ENCODE measurements around the gene PFKFB3. TPM values are rescaled to one million over a fixed set of nuclear protein-coding genes. Genes with fewer than 3 reads are reported as not detected.

Gene PFKFB3
- total and polyA plus RNA-seq, 2 of the 13 experiments (the other 11 are each of a cell fraction or from before 2014, with no cell fraction given), result 1.2 to 13.3 TPM

DNA sequence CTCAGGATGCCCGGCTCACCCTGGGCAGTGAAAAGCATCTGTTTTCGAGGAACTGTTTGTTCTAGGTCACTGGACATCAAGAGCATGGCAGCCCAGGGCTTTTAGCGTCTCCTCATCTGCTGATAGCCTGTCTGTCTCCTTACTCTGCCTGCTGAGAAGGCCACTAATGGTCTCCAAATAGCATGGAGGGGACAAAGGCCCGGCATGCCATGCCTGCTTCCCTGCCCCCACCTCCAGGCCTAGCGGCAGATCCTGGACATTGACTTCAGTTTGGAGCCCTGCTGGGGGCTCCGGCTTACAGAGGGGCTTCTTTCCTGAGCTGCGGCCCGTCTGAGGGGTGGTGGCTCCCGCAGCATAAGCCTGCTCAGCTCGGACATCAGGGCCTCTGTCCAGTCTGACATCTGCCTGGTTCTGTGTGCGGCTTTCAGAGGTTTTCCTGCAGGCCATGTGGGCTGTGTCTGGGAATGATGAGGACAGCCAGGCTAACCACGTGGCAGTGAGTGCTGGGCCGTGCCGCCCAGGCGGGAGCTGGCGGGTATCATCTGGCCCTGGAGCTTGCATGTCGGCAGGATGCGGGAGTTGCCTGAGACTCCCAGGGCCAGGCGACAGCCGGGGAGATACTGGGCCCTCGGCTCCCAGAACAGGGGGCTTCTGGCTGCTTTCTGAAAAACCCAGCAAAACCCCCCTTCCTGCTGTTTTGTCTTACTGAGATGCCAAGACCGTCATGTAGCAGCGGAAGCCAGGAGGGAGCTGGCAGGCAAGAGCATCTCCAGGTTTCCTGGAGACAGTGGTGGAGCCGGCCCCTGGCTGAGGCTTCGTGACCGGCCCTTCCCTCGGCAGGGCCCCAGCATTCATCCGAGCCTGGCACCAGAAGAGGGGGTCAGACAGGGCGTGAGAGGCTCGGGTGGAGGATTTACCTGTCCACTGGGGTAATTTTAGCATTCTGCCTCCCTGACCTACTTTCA is 9.2 kb downstream of the PFKFB3 start (continued):
- TF ChIP-seq, protein P1, sequence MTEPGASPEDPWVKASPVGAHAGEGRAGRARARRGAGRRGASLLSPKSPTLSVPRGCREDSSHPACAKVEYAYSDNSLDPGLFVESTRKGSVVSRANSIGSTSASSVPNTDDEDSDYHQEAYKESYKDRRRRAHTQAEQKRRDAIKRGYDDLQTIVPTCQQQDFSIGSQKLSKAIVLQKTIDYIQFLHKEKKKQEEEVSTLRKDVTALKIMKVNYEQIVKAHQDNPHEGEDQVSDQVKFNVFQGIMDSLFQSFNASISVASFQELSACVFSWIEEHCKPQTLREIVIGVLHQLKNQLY (CRISPR knock-in tag; IDR thresholded peaks at IDR 0.05), result no peak
- TF ChIP-seq ZXDC (CRISPR knock-in tag; IDR thresholded peaks at IDR 0.05), result no peak
- TF ChIP-seq ZNF562 (CRISPR knock-in tag; IDR thresholded peaks at IDR 0.05; ENCODE audit: borderline replicate concordance), result no peak

DNA sequence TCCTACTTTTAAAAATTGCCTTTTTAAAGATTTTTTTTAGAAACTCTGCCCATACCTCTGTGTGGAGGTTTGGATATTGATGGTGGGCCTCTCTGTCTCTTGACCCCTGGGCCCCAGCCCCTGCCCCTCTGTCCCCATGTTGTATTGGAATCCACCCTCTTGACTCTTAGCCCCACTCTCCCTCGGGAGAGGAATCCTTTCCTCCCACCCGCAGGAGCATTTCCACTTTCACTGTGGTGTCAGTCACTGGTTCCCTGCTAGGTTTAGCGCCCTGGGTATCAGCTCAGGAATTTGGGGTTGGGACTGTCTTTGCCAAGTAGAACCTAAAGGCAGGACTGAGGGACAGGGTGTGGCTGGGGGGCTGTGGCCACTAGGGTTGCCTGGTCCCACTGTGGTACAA is 10.1 kb downstream of the PFKFB3 start:
- intact Hi-C loops (cut with micrococcal nuclease; ENCODE audit: unreplicated experiment) (no loop called here), in situ Hi-C loops (cut with HindIII; ENCODE audit: extremely low pct_ligation_motif_present, low pct_unique_long_range_greater_than_20kb) (no loop called here)
- Histone ChIP-seq H3K4me1 (ENCODE audit: insufficient read depth, low read length) (peaks cover 8% of the 10 kb centered on the region; the same call in 1 of the 2 replicates), H3K4me3 (replicated peaks in 1 of 3; ENCODE audit: insufficient read depth in 1 of 3, low read depth in 2 of 3, low read length in 3 of 3) (no peak overlapping the region), H2AFZ (ENCODE audit: low read length) (no peak overlapping the region), H3K79me2 (ENCODE audit: insufficient read depth, low read length) (peaks cover 6% of the 10 kb centered on the region), H3K27me3 (ENCODE audit: control insufficient read depth in 1 of 2, insufficient read depth in 2 of 2, low read length in 2 of 2) (no peaks in the 10 kb centered on the region), H3K9me3 (ENCODE audit: low read length) (no peaks in the 10 kb centered on the region), H3K27ac (ENCODE audit: extremely low read length, insufficient read depth, low read length) (no peak overlapping the region), H3K9ac (ENCODE audit: insufficient read depth, low read depth, low read length) (no peak overlapping the region), H3K4me2 (ENCODE audit: low read depth, low read length) (no peak overlapping the region), H4K20me1 (ENCODE audit: insufficient read depth, low read length) (peaks cover 15% of the 10 kb centered on the region; the same call in 1 of the 2 replicates), H3K36me3 (replicated peaks in 1 of 2; ENCODE audit: control insufficient read depth in 1 of 2, insufficient read depth in 2 of 2, low read length in 2 of 2) (peaks cover 24 to 38% of the 10 kb centered on the region in 2 experiments)
- FAIRE-seq (no peak), ATAC-seq (no peak), DNase-seq (ENCODE audit: low spot score) (no peak)
- 92% methylated on average over 3 of the region's 3 CpGs for WGBS (ENCODE audit: low lambda C conversion rate)
- ChIA-PET CTCF (ENCODE audit: low intra/inter-chr PET ratio, low total read pairs) (no interaction called here), POLR2A (no interaction called here)
- BruUV-seq (replicated peaks), result no TSS peak
- TF ChIP-seq REL (CRISPR knock-in tag; conservative IDR thresholded peaks at IDR 0.05) (no peak), ATRX (CRISPR knock-in tag; IDR thresholded peaks at IDR 0.05; ENCODE audit: borderline replicate concordance) (no peak), ZNF484 (CRISPR knock-in tag; IDR thresholded peaks at IDR 0.05; ENCODE audit: borderline replicate concordance, low read depth) (no peak), PBX2 (CRISPR knock-in tag; IDR thresholded peaks at IDR 0.05) (no peak), AKAP8 (CRISPR knock-in tag; IDR thresholded peaks at IDR 0.05) (no peak), ZNF441 (CRISPR knock-in tag; IDR thresholded peaks at IDR 0.05; ENCODE audit: borderline replicate concordance) (no peak), SP4 (CRISPR knock-in tag; IDR thresholded peaks at IDR 0.05) (no peak), MEF2D (CRISPR knock-in tag; IDR thresholded peaks at IDR 0.05) (no peak), ZNF282 (IDR thresholded peaks at IDR 0.05; ENCODE audit: partially characterized antibody) (no peak), ZNF777 (CRISPR knock-in tag; IDR thresholded peaks at IDR 0.05) (no peak), MEIS2 (CRISPR knock-in tag; IDR thresholded peaks at IDR 0.05) (no peak)
- TF ChIP-seq, protein P2, sequence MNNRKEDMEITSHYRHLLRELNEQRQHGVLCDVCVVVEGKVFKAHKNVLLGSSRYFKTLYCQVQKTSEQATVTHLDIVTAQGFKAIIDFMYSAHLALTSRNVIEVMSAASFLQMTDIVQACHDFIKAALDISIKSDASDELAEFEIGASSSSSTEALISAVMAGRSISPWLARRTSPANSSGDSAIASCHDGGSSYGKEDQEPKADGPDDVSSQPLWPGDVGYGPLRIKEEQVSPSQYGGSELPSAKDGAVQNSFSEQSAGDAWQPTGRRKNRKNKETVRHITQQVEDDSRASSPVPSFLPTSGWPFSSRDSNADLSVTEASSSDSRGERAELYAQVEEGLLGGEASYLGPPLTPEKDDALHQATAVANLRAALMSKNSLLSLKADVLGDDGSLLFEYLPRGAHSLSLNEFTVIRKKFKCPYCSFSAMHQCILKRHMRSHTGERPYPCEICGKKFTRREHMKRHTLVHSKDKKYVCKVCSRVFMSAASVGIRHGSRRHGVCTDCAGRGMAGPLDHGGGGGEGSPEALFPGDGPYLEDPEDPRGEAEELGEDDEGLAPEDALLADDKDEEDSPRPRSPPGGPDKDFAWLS (CRISPR knock-in tag; IDR thresholded peaks at IDR 0.05; ENCODE audit: borderline replicate concordance), result no peak
- TF ChIP-seq, protein P3, sequence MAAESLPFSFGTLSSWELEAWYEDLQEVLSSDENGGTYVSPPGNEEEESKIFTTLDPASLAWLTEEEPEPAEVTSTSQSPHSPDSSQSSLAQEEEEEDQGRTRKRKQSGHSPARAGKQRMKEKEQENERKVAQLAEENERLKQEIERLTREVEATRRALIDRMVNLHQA (CRISPR knock-in tag; IDR thresholded peaks at IDR 0.05), result no peak
